Psoas muscle (tissue), 8 donors: ENCODE measurements around the gene POC1A. TPM values are rescaled to one million over a fixed set of nuclear protein-coding genes. Genes with fewer than 3 reads are reported as not detected.

Experiments used
- ATAC-seq, 4 donors: fragments of 200-7000 bp; cut with Tn5 transposase; one replicate each; pipeline ENCODE4 v1.9.1; 2020; ENCODE audit warnings: moderate library complexity in 3 of 4, mild to moderate bottlenecking in 2 of 4
- DNase-seq, 2 donors: peaks; one replicate each; pipeline ENCODE4 v3.0.0-alpha.2; 2020
- H3K27ac ChIP-seq: fragments of 200-600 bp; one replicate; pipeline ENCODE4 v1.8.0; 2022
- H3K27me3 ChIP-seq, 3 donors: fragments of 200-600 bp in 1 of 3; one replicate each; pipeline versions ENCODE4 v1.6.1 to v1.8.0; 2013 to 2022; ENCODE audit warnings: low read length in 2 of 3, mild to moderate bottlenecking in 2 of 3, moderate library complexity in 1 of 3; ENCODE audit not compliant: insufficient read depth in 3 of 3
- H3K36me3 ChIP-seq, 2 donors: fragments of 200-600 bp in 1 of 2; one replicate each; pipeline versions ENCODE4 v1.6.1 to v1.8.0; 2013 to 2022; ENCODE audit warnings: low read depth in 1 of 2, mild to moderate bottlenecking in 1 of 2, moderate library complexity in 1 of 2; ENCODE audit not compliant: insufficient read depth in 1 of 2
- H3K4me1 ChIP-seq: fragments of 200-600 bp; one replicate; pipeline ENCODE4 v1.8.0; 2022
- H3K4me3 ChIP-seq: fragments of 200-600 bp; one replicate; pipeline ENCODE4 v1.8.0; 2022; ENCODE audit warnings: mild to moderate bottlenecking
- H3K9me3 ChIP-seq: fragments of 200-600 bp; one replicate; pipeline ENCODE4 v1.8.0; 2022
- WGBS, 3 donors: extraction: QIAGEN DNeasy Blood & Tissue Kit; methylation state at CpG; one replicate each; pipeline versions ENCODE4 v1.1.6 to v1.1.7; 2013; 5-methylcytosine and 5-hydroxymethylcytosine counted together
- intact Hi-C, 2 donors: fragments of 100-400 bp; cut with DNase I; formaldehyde crosslinking; loops; one replicate each; pipeline versions ENCODE4 v1.11.0 to v1.14.2; 2022
- polyA plus RNA-seq, 3 donors: library from polyadenylated mRNA; stranded (reverse); fragments of 200-250 nt; gene quantifications; one replicate each; pipeline ENCODE4 v1.2.3, GENCODE V29; 2013
- total RNA-seq, 4 donors: library from RNA; stranded (reverse); fragmentation: NEBNext Ultra II Directional in 2 of 4; extraction: Animal tissue kit (Norgen Biotek cat#: 25700) in 2 of 4; gene quantifications; one replicate each; pipeline versions ENCODE4 v1.2.1 to v1.2.4, GENCODE V29; 2021 to 2023
- TF ChIP-seq, protein P1 (sequence below): fragments of 200-600 bp; IDR thresholded peaks from one replicate; pipeline ENCODE4 v1.8.0; 2022; ENCODE audit warnings: antibody characterized with exemption
- donor health status: healthy with polysubstance abuse.
- donor health status: DM: no; HTN: no; CAD: no; lungs with moderate emphysema.
- donor health status: Bipolar disorder and iron deficiency.
- donor health status: healthy.
- donor health status: DM: yes; HTN: yes; CAD: no.
- donor health status: DM: no; HTN: no; CAD: no.
- donor health status: DM: no; HTN: no; CAD: no.
- donor health status: DM: yes; HTN: yes; CAD: no.

POC1A gene
- total and polyA plus RNA-seq, 7 donors = 0.87 to 3.2 (median 1.7) TPM

- peak in 1 of 2 donors; percentile 67 for DNase-seq
- 76 to 85% (median 77%) methylated on average over 17 of the region's 17 CpGs for WGBS, 3 donors
These were observed 65.5 kb downstream of the POC1A start for GRCh38 chr3:52088445-52089367.

DNA sequence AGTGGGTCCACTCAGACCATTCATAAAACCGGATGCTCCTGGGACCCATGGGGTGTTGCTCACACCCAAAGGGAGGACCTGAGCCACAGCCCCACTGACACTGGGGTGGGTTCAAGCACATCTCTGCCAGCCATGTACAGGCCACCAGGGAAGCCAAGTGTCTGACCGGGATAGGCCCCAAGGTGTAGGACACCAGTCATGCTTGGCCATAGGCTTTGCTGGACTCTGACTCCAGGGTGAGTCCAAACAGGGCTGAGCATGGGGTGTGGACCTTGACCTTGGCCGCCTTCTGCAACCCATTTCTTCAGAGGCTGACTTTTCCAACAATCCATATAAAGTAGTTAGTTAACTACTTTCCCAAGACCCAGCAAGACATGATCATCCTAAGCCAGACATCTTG is 66.5 kb downstream of the POC1A start:
- ATAC-seq (no peak), DNase-seq (peak in 1 of 2 donors; percentile 38)
- Histone ChIP-seq H3K4me1 (peaks cover 17% of the 10 kb centered on the region), H3K4me3 (no peak overlapping the region), H3K27me3 (no peaks in the 10 kb centered on the region), H3K36me3 (no peaks in the 10 kb centered on the region), H3K9me3 (no peaks in the 10 kb centered on the region), H3K27ac (no peak overlapping the region)
- intact Hi-C loops = no loop called here
- 93 to 100% (median 95%) methylated on average over 3 of the region's 3 CpGs for WGBS, 3 donors
- TF ChIP-seq, protein P1, sequence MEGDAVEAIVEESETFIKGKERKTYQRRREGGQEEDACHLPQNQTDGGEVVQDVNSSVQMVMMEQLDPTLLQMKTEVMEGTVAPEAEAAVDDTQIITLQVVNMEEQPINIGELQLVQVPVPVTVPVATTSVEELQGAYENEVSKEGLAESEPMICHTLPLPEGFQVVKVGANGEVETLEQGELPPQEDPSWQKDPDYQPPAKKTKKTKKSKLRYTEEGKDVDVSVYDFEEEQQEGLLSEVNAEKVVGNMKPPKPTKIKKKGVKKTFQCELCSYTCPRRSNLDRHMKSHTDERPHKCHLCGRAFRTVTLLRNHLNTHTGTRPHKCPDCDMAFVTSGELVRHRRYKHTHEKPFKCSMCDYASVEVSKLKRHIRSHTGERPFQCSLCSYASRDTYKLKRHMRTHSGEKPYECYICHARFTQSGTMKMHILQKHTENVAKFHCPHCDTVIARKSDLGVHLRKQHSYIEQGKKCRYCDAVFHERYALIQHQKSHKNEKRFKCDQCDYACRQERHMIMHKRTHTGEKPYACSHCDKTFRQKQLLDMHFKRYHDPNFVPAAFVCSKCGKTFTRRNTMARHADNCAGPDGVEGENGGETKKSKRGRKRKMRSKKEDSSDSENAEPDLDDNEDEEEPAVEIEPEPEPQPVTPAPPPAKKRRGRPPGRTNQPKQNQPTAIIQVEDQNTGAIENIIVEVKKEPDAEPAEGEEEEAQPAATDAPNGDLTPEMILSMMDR = no peak

More at GRCh38 chr3:52088445-52089367, 65.5 kb downstream of the POC1A start:
- no peaks in the 10 kb centered on the region for H3K36me3 ChIP-seq
- TF ChIP-seq, protein P1 = no peak
- H3K27ac ChIP-seq = peak overlapping the region; percentile 59
- H3K4me1 ChIP-seq = peaks cover 17% of the 10 kb centered on the region
- no peaks in the 10 kb centered on the region for H3K27me3 ChIP-seq
- intact Hi-C loops = no loop called here
- no peak overlapping the region for H3K4me3 ChIP-seq
- no peaks in the 10 kb centered on the region for H3K9me3 ChIP-seq
- peak in 2 of 4 donors; percentile 25 to 27 for ATAC-seq

GRCh38 chr3:52086976-52087663 is 67.1 kb downstream of the POC1A start:
- Histone ChIP-seq H3K36me3 (no peaks in the 10 kb centered on the region), H3K9me3 (no peaks in the 10 kb centered on the region), H3K27ac (no peak overlapping the region), H3K27me3 (no peaks in the 10 kb centered on the region), H3K4me1 (peaks cover 17% of the 10 kb centered on the region), H3K4me3 (no peak overlapping the region)
- peak in 1 of 2 donors; percentile 46 for DNase-seq
- WGBS, 3 donors = 72 to 86% (median 75%) methylated on average over 8 of the region's 8 CpGs
- ATAC-seq = no peak
- TF ChIP-seq, protein P1 = no peak
- intact Hi-C loops = no loop called here

- H3K4me1 ChIP-seq = peaks cover 17% of the 10 kb centered on the region
- no peaks in the 10 kb centered on the region for H3K27me3 ChIP-seq
- no peak overlapping the region for H3K27ac ChIP-seq
- DNase-seq (peak in 1 of 2 donors; percentile 32), ATAC-seq (no peak)
- H3K9me3 ChIP-seq = no peaks in the 10 kb centered on the region
- WGBS, 3 donors = 94 to 96% (median 95%) methylated on average over 6 of the region's 6 CpGs
- H3K4me3 ChIP-seq = no peak overlapping the region
- H3K36me3 ChIP-seq = no peaks in the 10 kb centered on the region
- TF ChIP-seq, protein P1 = no peak
- intact Hi-C loops = no loop called here
These were observed 67.8 kb downstream of the POC1A start for GRCh38 chr3:52086461-52086860.
